Loucy (cell line): ENCODE results near the gene STAT4.

Experiments used
- CTCF ChIP-seq: fragments of 200-600 bp; sonication (generic); conservative IDR thresholded peaks from 2 replicates; pipeline ENCODE4 v1.5.1; 2014; ENCODE audit warnings: mild to moderate bottlenecking, antibody characterized with exemption, low read length
- EZH2phosphoT487 ChIP-seq: fragments of 200-600 bp; IDR thresholded peaks from 2 replicates; pipeline ENCODE4 v1.6.1; 2018; ENCODE audit warnings: antibody characterized with exemption, mild to moderate bottlenecking, moderate library complexity, borderline replicate concordance

- TF ChIP-seq CTCF, result no peak
- no peak for TF ChIP-seq EZH2phosphoT487
Measured at GRCh38 chr2:191125646-191126045, 25.1 kb downstream of the STAT4 start.
